H1 (cell line): ENCODE results near the gene GIMAP5. TPM values are rescaled to one million over a fixed set of nuclear protein-coding genes. Genes with fewer than 3 reads are reported as not detected.

Source experiments
- CTCF ChIA-PET: fragments of 300-600 bp; sonication (Branson Sonifier 250); formaldehyde crosslinking; loops from one replicate; lab custom pipeline; 2021; ENCODE audit not compliant: partially characterized antibody; lab: Charles Lee
- POLR2A ChIA-PET: fragments of 300-600 bp; sonication (Branson Sonifier 250); formaldehyde crosslinking; loops from one replicate; lab custom pipeline; 2021; ENCODE audit warnings: inconsistent platforms; ENCODE audit not compliant: partially characterized antibody; lab: Charles Lee
- DNase-seq, 2 experiments: peaks; one replicate each; pipeline versions ENCODE4 v3.0.0 to v3.0.0-alpha.2; 2010 to 2022; ENCODE audit warnings: low spot score in 2 of 2, low read depth in 1 of 2, mixed read lengths in 1 of 2
- FAIRE-seq: peaks from 2 replicates; lab custom pipeline; 2011; peaks lifted over from hg19 to GRCh38; lab: Jason Lieb, UNC
- H2AFZ ChIP-seq: 2 replicates; pipeline ENCODE4 v1.8.1; 2012; ENCODE audit warnings: low read length, inconsistent platforms
- H2AK5ac ChIP-seq: 2 replicates; pipeline ENCODE4 v1.6.1; 2013; ENCODE audit warnings: low read depth, low read length
- H2BK120ac ChIP-seq: replicated peaks from 2 replicates; pipeline ENCODE3; 2013; ENCODE audit warnings: low read depth, low read length, inconsistent platforms
- H2BK12ac ChIP-seq: 2 replicates; pipeline ENCODE4 v1.6.1; 2013; ENCODE audit warnings: low read depth, low read length
- H2BK15ac ChIP-seq: 2 replicates; pipeline ENCODE4 v1.6.1; 2013; ENCODE audit warnings: low read length
- H2BK20ac ChIP-seq: 2 replicates; pipeline ENCODE4 v1.6.1; 2013; ENCODE audit warnings: low read length
- H2BK5ac ChIP-seq: 2 replicates; pipeline ENCODE4 v1.6.1; 2013; ENCODE audit warnings: low read depth, low read length
- H3K14ac ChIP-seq: 2 replicates; pipeline ENCODE4 v1.6.1; 2013; ENCODE audit warnings: inconsistent platforms; ENCODE audit not compliant: insufficient read length
- H3K18ac ChIP-seq: 2 replicates; pipeline ENCODE4 v1.6.1; 2013; ENCODE audit warnings: low read length; ENCODE audit errors: extremely low read depth
- H3K23ac ChIP-seq: 2 replicates; pipeline ENCODE4 v1.6.1; 2013; ENCODE audit warnings: inconsistent platforms; ENCODE audit not compliant: insufficient read length
- H3K23me2 ChIP-seq: 2 replicates; pipeline ENCODE4 v1.6.1; 2013; ENCODE audit warnings: low read depth, low read length
- H3K27ac ChIP-seq: 2 replicates; pipeline ENCODE4 v1.6.1; 2011; ENCODE audit warnings: low read depth, low read length, inconsistent platforms
- H3K27me3 ChIP-seq, 4 experiments: replicated peaks in 1 of 4; 1 replicate in 1 of 4; 2 replicates in 3 of 4; pipeline versions ENCODE4 v1.6.1 to v1.8.1; 2011 to 2013; ENCODE audit warnings: low read length in 3 of 4, mild to moderate bottlenecking in 3 of 4, inconsistent platforms in 2 of 4, mixed read lengths in 2 of 4, moderate library complexity in 1 of 4; ENCODE audit not compliant: control insufficient read depth in 3 of 4, insufficient read depth in 3 of 4; ENCODE audit errors: extremely low read depth in 1 of 4
- H3K36me3 ChIP-seq, 4 experiments: 2 replicates each; pipeline versions ENCODE4 v1.6.1 to v1.8.1; 2011 to 2013; ENCODE audit warnings: mild to moderate bottlenecking in 4 of 4, low read length in 3 of 4, moderate library complexity in 2 of 4, control low read depth in 1 of 4, inconsistent platforms in 1 of 4; ENCODE audit not compliant: insufficient read depth in 4 of 4, control insufficient read depth in 2 of 4
- H3K4ac ChIP-seq: replicated peaks from 2 replicates; pipeline ENCODE3; 2013; ENCODE audit warnings: low read length, low read depth, mixed read lengths, inconsistent platforms; ENCODE audit not compliant: insufficient read length
- H3K4me1 ChIP-seq, 4 experiments: replicated peaks in 1 of 4; 1 replicate in 1 of 4; 2 replicates in 3 of 4; pipeline versions ENCODE4 v1.6.1 to v1.8.1; 2011 to 2013; ENCODE audit warnings: low read length in 3 of 4, inconsistent platforms in 2 of 4, mixed read lengths in 1 of 4; ENCODE audit not compliant: insufficient read depth in 4 of 4, control insufficient read depth in 3 of 4
- H3K4me2 ChIP-seq, 2 experiments: 2 replicates each; pipeline versions ENCODE4 v1.6.1 to v1.8.1; 2011 to 2013; ENCODE audit warnings: low read depth in 2 of 2, low read length in 2 of 2, control low read depth in 1 of 2, inconsistent platforms in 1 of 2, mild to moderate bottlenecking in 1 of 2; ENCODE audit not compliant: insufficient read depth in 1 of 2
- H3K4me3 ChIP-seq, 4 experiments: fragments of 200-600, 300-600 bp in 1 of 4; sonication (generic), shearing (Covaris generic), sonication (Bioruptor Twin) in 1 of 4; 2 replicates each; pipeline versions ENCODE4 v1.5.1 to v1.8.1; 2011 to 2016; ENCODE audit warnings: low read length in 4 of 4, low read depth in 3 of 4, control low read depth in 2 of 4, inconsistent platforms in 2 of 4, mild to moderate bottlenecking in 2 of 4, mixed read lengths in 1 of 4, moderate library complexity in 1 of 4; ENCODE audit not compliant: insufficient read depth in 2 of 4; ENCODE audit errors: extremely low read depth in 1 of 4
- H3K56ac ChIP-seq: replicated peaks from 2 replicates; pipeline ENCODE3; 2013; ENCODE audit warnings: low read depth, mild to moderate bottlenecking, mixed read lengths, low read length, inconsistent platforms; ENCODE audit not compliant: insufficient read length
- H3K79me1 ChIP-seq: 2 replicates; pipeline ENCODE4 v1.6.1; 2013; ENCODE audit warnings: low read depth, low read length, control low read depth
- H3K79me2 ChIP-seq, 2 experiments: 2 replicates each; pipeline versions ENCODE4 v1.6.1 to v1.8.1; 2012 to 2013; ENCODE audit warnings: low read length in 2 of 2, mild to moderate bottlenecking in 2 of 2, inconsistent platforms in 1 of 2; ENCODE audit not compliant: insufficient read depth in 2 of 2, control insufficient read depth in 1 of 2
- H3K9ac ChIP-seq, 4 experiments: replicated peaks in 1 of 4; 1 replicate in 1 of 4; 2 replicates in 3 of 4; pipeline versions ENCODE4 v1.6.1 to v1.8.1; 2011 to 2013; ENCODE audit warnings: low read depth in 3 of 4, low read length in 3 of 4, control low read depth in 2 of 4, mild to moderate bottlenecking in 2 of 4, moderate library complexity in 2 of 4, inconsistent platforms in 1 of 4; ENCODE audit errors: extremely low read depth in 1 of 4
- H3K9me3 ChIP-seq, 2 experiments: 2 replicates each; pipeline versions ENCODE4 v1.6.1 to v1.8.1; 2012 to 2013; ENCODE audit warnings: mild to moderate bottlenecking in 2 of 2, moderate library complexity in 2 of 2, control low read depth in 1 of 2, inconsistent platforms in 1 of 2, low read depth in 1 of 2, low read length in 1 of 2, mixed read lengths in 1 of 2; ENCODE audit not compliant: insufficient read depth in 2 of 2
- H4K20me1 ChIP-seq, 2 experiments: replicated peaks in 1 of 2; 2 replicates each; pipeline versions ENCODE3 to v1.8.1; 2011 to 2013; ENCODE audit warnings: inconsistent platforms in 2 of 2, low read length in 2 of 2, mild to moderate bottlenecking in 1 of 2; ENCODE audit not compliant: insufficient read depth in 2 of 2, control insufficient read depth in 1 of 2
- H4K5ac ChIP-seq: 2 replicates; pipeline ENCODE4 v1.6.1; 2013; ENCODE audit warnings: low read length, low read depth, mixed read lengths, inconsistent platforms; ENCODE audit not compliant: insufficient read length
- H4K8ac ChIP-seq: 2 replicates; pipeline ENCODE4 v1.8.0; 2013; ENCODE audit warnings: mild to moderate bottlenecking, moderate library complexity, low read length, inconsistent platforms; ENCODE audit not compliant: insufficient read depth; ENCODE audit errors: extremely low read depth
- H4K91ac ChIP-seq: replicated peaks from 2 replicates; pipeline ENCODE3; 2013; ENCODE audit warnings: low read length, mixed read lengths, inconsistent platforms; ENCODE audit not compliant: insufficient read length
- ATF2 ChIP-seq: IDR thresholded peaks from 2 replicates; pipeline ENCODE4 v1.6.1; 2012; ENCODE audit warnings: low read length, inconsistent platforms
- BRCA1 ChIP-seq: IDR thresholded peaks from 2 replicates; pipeline ENCODE4 v1.6.1; 2012; ENCODE audit warnings: low read depth, low read length, improper control_type of control experiment
- JUND ChIP-seq: IDR thresholded peaks from 2 replicates; pipeline ENCODE4 v1.6.1; 2011; ENCODE audit warnings: mild to moderate bottlenecking, improper control_type of control experiment, low read length
- KDM1A ChIP-seq: fragments of 200-600, 300-600 bp; sonication (generic); IDR thresholded peaks from 2 replicates; pipeline ENCODE4 v1.7.1; 2016; ENCODE audit warnings: mild to moderate bottlenecking, low read length, borderline replicate concordance
- SIN3A ChIP-seq, 2 experiments: IDR thresholded peaks in 1 of 2; conservative IDR thresholded peaks in 1 of 2; 2 replicates each; pipeline ENCODE4 v1.6.1; 2011 to 2012; ENCODE audit warnings: low read length in 2 of 2, improper control_type of control experiment in 1 of 2, low read depth in 1 of 2, mild to moderate bottlenecking in 1 of 2
- WGBS, 2 experiments: shearing (Covaris generic) in 1 of 2; methylation state at CpG; one replicate each; pipeline versions ENCODE4 v1.1.6 to v1.1.7; 2013 to 2015; ENCODE audit warnings: low lambda C conversion rate in 2 of 2, mixed read lengths in 2 of 2, inconsistent platforms in 1 of 2, low coverage in 1 of 2, missing lambda C conversion rate in 1 of 2; ENCODE audit not compliant: insufficient replicate concordance in 2 of 2, insufficient coverage in 1 of 2, insufficient read length in 1 of 2; ENCODE audit errors: extremely low coverage in 1 of 2, missing lambda C conversion rate in 1 of 2; 5-methylcytosine and 5-hydroxymethylcytosine counted together
- polyA plus RNA-seq, 7 experiments: library from polyadenylated mRNA; depleted of rRNA in 3 of 7; stranded (reverse) in 5 of 7; unstranded in 2 of 7; fragments of >200 nt in 5 of 7; fragments of 200-250 nt in 2 of 7; gene quantifications; 1 replicate in 5 of 7; 2 replicates in 1 of 7; 4 replicates in 1 of 7; pipeline versions ENCODE4 v1.2.1 to v1.2.3, GENCODE V29; 2011 to 2013; ENCODE audit warnings: missing spikeins in 2 of 7, mixed read lengths in 2 of 7
- total RNA-seq: library from RNA; stranded (reverse); fragmentation: NEBNext Ultra II Directional; extraction: Animal tissue kit (Norgen Biotek cat#: 25700); gene quantifications from 2 replicates; pipeline ENCODE4 v1.2.1, GENCODE V29; 2021

GIMAP5 gene
- total and polyA plus RNA-seq, 2 of the 8 experiments (the other 6 are each of a cell fraction or from before 2014, with no cell fraction given): not detected

GRCh38 chr7:150731916-150732315 is 5.3 kb upstream of the GIMAP5 start:
- H2BK120ac ChIP-seq: no peak overlapping the region
- TF ChIP-seq SIN3A (conservative IDR thresholded peaks at IDR 0.05 in 1 of 2, IDR thresholded peaks at IDR 0.05 in 1 of 2; ENCODE audit: low read depth in 1 of 2, low read length in 2 of 2) (no peak), JUND (no peak), KDM1A (no peak), BRCA1 (no peak), ATF2 (no peak)
- no peak overlapping the region for H4K5ac ChIP-seq
- no peak overlapping the region for H3K18ac ChIP-seq
- no peaks in the 10 kb centered on the region for H3K23me2 ChIP-seq
- no peak overlapping the region for H2AFZ ChIP-seq
- H3K23ac ChIP-seq: no peak overlapping the region
- H2AK5ac ChIP-seq: no peak overlapping the region
- no peak overlapping the region for H2BK12ac ChIP-seq
- no peak overlapping the region for H4K91ac ChIP-seq
- H2BK5ac ChIP-seq: no peak overlapping the region
- H3K27ac ChIP-seq: no peak overlapping the region
- no peak overlapping the region for H3K56ac ChIP-seq
- H3K4me1 ChIP-seq: peaks cover 0 to 2% (median 0%) of the 10 kb centered on the region in 4 experiments; a peak in 1 of 7 replicates
- H3K36me3 ChIP-seq: peaks cover 0 to 5% (median 0%) of the 10 kb centered on the region in 4 experiments; a peak in 1 of 8 replicates
- H3K9ac ChIP-seq: no peak overlapping the region
- H3K79me1 ChIP-seq: no peaks in the 10 kb centered on the region
- no peak overlapping the region for H3K14ac ChIP-seq
- FAIRE-seq (no peak), DNase-seq (no peak)
- H3K4ac ChIP-seq: no peak overlapping the region
- ChIA-PET CTCF (interaction anchor here (1.2 to 1.5 kb wide), 2 partner anchors 11 to 13 kb away, joined by 3 read pairs; no protein-coding TSS in a partner anchor), POLR2A (no interaction called here)
- H3K79me2 ChIP-seq: no peaks in the 10 kb centered on the region
- WGBS, 2 experiments: 48% methylated on average over 1 of the region's 1 CpG; no CpG with 5 or more reads in 1 of the 2 experiments
- H3K27me3 ChIP-seq: peaks cover 52 to 75% (median 63%) of the 10 kb centered on the region in 4 experiments
- no peak overlapping the region for H2BK20ac ChIP-seq
- peaks cover 6 to 24% of the 10 kb centered on the region in 2 experiments for H4K20me1 ChIP-seq
- H4K8ac ChIP-seq: no peak overlapping the region
- H3K4me2 ChIP-seq: no peak overlapping the region
- no peak overlapping the region for H2BK15ac ChIP-seq
- H3K9me3 ChIP-seq: peaks cover 8 to 18% of the 10 kb centered on the region in 2 experiments; a peak in 2 of 4 replicates
- H3K4me3 ChIP-seq: no peak overlapping the region
